ENCODE data around the gene HAUS3.

The HAUS3 gene

GRCh38 chr4:2252530-2253091, 10.7 kb upstream of the HAUS3 start:
- DNase-seq (ENCODE audit: low read depth in 1 of 2, low spot score in 1 of 2) = no peak

DNA sequence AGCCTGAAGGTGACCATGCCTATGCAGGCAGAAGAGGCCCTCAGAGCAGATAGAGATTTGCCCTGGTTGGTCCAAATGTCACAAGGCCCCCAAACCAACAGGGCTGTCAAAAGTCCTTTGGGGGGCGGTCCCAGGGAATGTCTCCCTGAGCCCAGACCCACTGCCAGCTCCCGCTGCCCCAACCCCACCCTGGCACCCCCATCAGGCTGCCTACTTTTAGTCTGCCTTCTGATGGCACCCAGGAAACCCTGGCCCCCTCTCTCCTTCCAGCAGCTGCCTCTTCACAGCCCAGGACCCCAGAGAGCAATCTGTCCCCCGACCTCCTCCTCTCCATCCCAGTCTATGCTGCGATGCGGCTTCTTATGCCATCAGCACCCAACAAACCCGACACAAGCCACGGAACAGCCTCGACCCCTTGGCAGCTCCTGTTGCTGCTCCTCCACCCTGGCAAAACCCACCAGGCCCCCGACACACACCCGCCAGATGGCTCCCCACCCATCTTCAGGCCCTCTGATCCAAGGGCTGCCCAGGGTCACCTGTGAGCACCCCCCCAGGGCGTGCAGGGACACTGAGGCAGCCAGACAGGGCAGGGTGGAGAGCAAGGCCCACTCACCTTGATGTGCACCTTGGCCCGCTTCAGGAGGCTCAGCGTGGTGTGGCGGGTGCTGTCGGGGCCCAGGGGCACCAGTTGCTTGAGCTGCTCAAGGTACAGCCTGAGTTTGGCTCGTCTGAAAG, 10.0 kb upstream of the HAUS3 start:
- no peak for DNase-seq (ENCODE audit: low read depth in 1 of 2, low spot score in 1 of 2)

- DNase-seq (ENCODE audit: low read depth in 1 of 2, low spot score in 1 of 2) = no peak
Measured at GRCh38 chr4:2251073-2251794, 9.3 kb upstream of the HAUS3 start.

DNA sequence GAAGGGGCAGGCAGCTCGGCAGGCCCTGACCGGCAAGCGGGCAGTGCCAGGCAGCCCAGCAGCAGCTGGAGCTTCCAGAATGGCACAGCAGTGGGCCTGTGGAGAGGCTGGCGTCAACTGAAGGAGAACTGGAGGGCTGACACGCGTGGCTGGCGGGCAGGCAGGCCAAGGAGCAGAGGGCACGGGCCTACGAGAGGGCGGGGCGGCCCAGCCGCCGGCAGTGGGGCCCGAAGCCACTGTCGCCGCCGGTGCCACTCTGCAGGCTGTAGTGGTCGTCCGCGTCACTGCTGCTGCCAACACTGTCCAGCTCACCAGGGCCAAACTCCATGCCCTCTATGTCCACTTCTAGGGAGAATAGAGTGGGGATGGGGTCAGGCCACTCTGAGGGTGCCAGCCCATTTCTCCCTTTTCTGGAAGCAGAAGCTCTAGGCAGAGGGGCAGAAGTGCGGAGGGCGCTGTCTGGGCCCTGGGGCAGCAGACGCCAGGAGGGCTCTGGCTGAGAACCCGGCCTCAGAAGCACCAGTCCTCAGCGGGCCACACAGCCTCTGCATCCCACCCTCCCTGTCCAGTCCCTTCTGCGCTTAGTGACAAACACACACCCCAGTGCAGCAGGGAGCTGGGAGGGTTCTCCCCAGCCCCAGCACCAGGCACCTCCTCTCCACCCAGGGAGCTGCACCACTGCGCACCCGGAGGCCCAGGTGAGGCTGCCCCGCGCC, 8.6 kb upstream of the HAUS3 start:
- peak in 1 of 2 donors; percentile 1 for DNase-seq (ENCODE audit: low read depth in 1 of 2, low spot score in 1 of 2)

- peak in 1 of 2 donors; percentile 1 for DNase-seq (ENCODE audit: low read depth in 1 of 2, low spot score in 1 of 2)
Measured at GRCh38 chr4:2249526-2250356, 7.8 kb upstream of the HAUS3 start.

DNA sequence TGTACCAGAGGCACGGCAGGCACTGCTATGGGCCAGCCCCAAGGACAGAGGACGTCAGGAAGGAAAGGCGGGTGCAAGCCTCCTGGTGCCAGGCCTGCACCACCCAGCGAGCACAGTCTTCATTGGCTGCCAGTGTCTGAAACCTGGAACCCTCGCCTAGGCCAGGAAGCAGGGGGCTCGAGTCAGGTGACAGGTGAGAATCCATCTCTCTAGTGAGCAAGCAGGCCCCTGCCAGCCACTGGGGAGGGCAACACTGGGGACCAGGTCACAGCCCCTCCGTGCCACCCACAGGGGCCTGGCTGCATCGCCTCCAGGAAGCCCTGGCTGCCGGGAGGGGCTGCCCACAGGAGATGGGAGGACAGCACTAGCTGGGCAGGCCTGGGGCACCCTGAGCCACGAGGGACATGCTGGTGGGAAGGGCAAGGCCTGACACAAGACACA, 6.9 kb upstream of the HAUS3 start:
- DNase-seq (ENCODE audit: low read depth in 1 of 2, low spot score in 1 of 2) = no peak

DNA sequence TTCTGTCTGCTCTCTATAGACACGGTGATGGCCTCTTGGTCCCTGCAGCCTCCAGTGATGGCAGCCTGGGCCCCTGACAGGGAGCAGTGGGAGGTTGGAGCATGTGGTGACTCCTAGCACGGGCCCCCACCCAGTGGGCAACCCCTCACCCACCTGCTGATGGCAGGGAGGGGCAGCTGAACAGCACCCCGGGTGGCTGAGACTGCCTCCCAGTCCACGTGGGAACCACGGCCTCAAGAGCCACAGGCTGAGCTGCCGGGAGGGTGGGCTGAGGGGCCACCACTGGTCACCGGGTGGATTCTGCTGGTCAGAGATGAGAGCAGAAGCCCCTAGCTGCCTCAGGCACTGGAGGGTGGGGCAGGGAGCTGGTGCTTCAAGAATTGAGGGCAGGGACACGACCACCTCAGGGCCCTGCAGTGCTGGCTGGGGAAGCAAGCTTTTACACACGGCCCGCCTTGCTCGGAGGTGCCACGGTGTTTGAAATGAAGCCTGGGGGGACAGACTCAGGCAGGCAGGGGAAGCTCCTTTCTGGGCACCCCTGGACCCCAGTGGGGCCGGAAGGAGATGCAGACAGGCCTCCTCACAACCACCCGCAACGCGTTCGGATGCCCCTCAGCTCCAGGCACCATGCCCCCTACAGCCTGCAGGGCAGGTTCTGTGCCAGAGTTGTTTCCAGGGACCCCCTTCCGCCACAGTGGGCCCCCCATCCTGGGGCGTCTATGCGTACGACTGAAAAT, 6.3 kb upstream of the HAUS3 start:
- DNase-seq (ENCODE audit: low read depth in 1 of 2, low spot score in 1 of 2) = no peak

- no peak for DNase-seq (ENCODE audit: low read depth in 1 of 2, low spot score in 1 of 2)
Measured at GRCh38 chr4:2247128-2248043, 5.5 kb upstream of the HAUS3 start.

DNA sequence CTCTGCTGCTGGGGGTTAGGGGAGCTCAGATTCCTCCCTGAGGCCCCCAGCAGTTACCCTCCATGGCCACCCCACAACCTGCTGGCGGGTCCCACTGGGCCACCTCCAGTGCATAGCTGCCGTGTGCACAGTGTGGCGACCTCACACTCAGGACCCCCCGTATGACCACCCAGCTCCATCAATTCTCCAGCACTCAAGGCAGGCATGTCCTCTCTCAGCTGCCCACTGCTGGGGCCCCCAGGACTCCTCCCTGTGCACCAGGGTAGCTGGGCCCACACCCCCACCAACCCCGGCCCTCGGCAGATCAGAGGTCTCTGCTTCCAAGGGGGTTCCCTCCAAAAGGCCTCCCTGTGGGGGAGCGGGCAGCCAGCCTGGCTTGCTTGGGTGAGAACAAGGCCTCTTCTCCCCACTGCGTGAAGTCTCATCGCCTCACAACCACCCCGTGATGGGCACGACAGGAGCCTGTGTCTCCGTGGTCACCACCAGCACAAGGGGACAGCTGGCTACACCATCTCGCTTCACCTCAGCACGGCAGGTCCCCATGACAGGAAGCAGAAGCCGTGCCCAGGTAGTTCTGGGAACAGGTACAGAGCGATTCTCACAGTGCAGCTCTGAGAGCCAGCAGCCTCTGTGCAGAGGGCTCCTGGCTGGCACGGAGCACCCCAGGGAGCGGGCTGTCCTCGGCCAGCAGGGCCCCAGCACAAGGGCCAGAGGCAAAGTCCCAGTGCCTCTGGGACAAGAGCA, 4.6 kb upstream of the HAUS3 start:
- DNase-seq (ENCODE audit: low read depth in 1 of 2, low spot score in 1 of 2) = no peak

DNA sequence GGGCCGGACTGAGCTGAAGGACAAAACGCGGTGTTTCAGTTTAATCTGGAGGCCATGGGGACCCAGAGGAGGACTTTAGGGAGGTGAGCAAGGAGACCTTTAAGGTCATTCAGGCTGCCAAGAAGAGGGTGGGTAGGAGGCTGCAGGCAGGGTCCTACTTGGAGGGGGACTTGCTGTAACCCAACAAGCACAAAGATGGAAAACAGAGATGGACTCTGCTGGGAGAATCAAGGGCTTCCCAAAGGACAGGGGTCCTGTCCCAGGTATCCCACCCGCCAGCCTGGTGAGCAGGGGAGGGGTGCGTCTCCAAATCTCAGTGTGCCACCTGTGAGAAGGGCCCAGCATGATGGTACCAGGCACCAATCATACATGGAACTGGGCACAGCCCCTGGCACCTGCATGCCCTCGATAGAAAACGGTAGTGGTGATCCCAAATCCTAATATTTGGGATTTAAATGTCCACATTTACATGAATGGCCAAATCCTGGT, 3.9 kb upstream of the HAUS3 start:
- no peak for DNase-seq (ENCODE audit: low read depth in 1 of 2, low spot score in 1 of 2)

DNA sequence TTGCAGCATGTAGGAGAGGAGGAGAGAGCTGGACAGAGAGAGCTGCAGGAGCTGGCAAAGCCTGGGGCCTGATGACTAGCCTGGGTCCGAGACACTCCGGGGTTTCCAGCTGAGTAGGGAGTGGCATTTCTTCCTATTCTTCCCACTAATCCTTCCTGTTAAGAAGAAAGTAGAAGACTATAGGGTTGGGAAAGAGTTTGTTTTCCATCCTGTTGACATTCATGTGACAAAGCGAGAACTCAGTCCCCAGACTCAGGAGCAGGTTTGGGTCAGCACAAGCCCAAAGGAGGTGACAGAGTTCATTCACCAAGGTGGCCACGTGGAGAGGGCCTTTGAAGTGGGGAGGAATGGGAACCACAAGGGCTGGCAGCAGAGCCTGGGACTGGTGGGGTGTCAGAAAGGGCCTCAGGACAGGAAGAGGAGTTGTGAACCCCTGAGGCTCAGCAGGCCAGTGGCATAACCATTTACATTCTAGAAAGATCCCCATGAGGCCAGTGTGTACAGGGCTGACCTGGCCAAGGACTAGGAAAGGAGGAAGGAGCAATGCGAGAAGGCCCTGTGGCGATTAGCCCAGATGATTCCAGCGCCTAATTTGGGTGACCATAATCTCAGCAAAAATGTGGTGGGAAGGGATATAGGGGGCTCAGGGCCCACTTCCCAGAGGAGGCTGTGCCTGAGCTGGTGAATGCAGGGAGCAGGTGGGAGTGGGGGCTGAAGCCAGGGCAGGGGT, 3.3 kb upstream of the HAUS3 start:
- no peak for DNase-seq (ENCODE audit: low read depth in 1 of 2, low spot score in 1 of 2)

DNA sequence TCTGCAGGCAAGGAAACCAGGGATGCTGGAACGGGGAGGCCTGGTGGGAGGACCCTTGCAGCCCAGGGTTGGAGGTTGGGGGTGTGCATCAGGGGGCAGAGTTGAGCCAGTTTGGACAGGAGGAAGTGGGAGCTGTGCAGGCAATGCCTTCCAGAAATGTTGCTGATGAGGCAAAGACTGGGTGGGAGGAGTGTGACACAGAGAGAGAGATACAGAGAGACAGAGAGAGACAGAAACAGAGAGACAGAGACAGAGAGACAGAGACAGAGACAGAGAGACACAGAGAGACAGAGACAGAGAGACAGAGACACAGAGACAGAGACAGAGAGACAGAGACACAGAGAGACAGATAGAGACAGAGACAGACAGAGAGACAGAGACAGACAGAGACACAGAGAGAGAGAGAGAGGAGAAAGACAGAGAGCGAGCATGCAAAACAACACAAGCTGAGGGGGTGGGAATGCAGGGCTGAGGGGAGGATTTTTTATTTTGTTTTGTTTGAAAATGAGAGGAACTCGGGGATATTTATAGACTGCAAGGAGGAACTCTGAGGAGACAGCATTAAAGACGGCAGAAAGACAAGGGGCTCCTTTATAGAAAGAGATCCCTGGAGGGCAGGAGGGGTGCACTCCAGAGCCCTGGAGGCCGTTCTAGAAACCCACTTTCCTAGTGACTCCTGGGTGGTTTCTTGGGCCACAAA, 1.9 kb upstream of the HAUS3 start:
- no peak for DNase-seq (ENCODE audit: low read depth in 1 of 2, low spot score in 1 of 2)

- DNase-seq (ENCODE audit: low read depth in 1 of 2, low spot score in 1 of 2) = no peak
Measured at GRCh38 chr4:2241003-2241402, 918 bp downstream of the HAUS3 start.

DNA sequence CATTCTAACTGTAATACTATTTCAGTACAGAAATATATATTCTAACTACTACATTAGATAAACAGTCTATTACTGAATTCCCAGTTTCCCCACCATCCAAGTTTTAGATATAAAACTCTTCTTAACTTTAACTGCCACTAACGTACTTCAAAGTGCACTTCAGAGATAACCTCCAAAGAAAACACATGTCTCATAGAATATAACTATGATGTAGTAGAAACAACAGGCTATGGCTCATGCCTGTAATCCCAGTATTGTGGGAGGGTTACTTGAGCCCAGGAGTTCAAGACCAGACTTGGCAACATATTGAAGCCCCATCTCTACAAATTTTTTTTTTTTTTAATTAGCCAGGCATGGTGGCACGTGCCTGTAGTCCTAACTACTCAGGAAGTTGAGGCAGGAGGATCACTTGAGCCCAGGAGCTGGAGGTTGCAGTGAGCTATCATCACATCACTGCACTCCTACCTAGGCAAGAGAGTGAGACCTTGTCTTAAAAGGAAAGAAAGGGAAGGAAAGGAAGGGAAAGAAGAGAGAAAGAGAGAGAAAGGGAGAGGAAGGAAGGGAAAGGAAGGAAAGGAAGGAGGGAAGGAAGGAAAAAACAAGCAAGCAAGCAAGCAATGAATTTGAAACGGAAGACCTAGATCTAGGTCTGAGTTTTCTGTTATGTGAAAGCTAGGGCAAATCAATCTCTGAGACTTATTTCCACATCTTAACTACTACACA, 4.8 kb downstream of the HAUS3 start:
- no peak for DNase-seq (ENCODE audit: low read depth in 1 of 2, low spot score in 1 of 2)

DNA sequence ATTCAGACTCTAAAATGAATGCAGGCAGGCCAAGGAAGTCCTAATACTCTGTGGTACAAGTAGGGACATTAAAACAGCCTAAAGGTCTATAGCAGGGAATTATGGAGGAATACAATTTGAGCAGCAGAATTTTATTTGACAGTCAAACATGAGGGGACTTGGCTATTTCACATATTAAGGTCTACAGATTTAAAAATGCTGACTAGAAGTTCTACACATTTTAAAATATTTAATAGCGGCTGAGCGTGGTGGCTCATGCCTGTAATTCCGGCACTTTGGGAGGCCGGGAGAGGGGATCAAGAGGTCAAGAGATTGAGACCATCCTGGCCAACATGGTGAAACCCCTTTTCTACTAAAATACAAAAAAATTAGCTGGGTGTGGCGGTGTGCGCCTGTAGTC, 10.8 kb downstream of the HAUS3 start:
- DNase-seq (ENCODE audit: low read depth in 1 of 2, low spot score in 1 of 2) = no peak

DNA sequence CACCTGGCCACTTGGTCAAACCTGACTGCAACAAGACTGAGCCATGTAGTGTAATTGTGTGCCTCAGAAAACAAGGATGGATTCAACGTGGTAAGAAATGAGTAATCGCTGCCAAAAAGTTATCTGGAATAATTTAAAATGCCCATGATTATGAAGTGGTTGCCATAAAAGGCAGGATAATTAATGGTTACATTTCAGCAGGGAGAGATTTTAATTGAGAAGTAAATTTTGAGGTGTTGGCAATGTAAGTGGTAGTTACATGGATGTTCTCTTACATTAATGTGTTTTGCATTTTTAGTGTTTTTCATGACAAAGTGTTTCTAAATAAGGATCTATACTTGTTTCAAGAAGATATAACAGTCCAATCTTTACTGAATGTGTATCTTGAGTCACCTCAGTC, 15.7 kb downstream of the HAUS3 start:
- no peak for DNase-seq (ENCODE audit: low read depth in 1 of 2, low spot score in 1 of 2)
